GDM1 (cell line): ENCODE measurements around the gene BRD9.

Source experiments
- DNase-seq: peaks from one replicate; lab custom pipeline; 2025; lab: John Stamatoyannopoulos, UW

The BRD9 gene

DNA sequence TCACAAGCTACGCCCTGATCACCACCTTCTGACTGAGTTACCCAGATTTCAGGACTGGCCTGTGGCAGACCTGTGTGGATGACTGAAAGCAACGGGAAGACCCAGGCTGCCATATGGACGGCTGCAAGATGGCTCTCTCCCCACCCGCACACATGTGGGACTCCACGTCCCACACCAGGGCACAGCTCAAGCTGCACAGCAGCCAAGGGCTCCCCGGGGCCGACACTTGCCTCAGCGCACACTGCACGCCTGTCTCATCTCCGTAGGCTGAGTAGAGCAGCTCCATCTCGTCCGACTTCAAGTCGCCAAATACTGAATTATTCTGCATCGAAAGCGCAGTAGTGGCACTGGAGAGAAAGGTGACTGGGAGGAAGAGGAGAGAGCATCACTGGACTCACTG is 14.5 kb downstream of the BRD9 start:
- no peak for DNase-seq

GRCh38 chr5:876398-877365 is 15.9 kb downstream of the BRD9 start:
- no peak for DNase-seq

GRCh38 chr5:875931-876330 is 16.7 kb downstream of the BRD9 start:
- no peak for DNase-seq

GRCh38 chr5:873328-873727 is 19.3 kb downstream of the BRD9 start:
- DNase-seq: no peak

DNA sequence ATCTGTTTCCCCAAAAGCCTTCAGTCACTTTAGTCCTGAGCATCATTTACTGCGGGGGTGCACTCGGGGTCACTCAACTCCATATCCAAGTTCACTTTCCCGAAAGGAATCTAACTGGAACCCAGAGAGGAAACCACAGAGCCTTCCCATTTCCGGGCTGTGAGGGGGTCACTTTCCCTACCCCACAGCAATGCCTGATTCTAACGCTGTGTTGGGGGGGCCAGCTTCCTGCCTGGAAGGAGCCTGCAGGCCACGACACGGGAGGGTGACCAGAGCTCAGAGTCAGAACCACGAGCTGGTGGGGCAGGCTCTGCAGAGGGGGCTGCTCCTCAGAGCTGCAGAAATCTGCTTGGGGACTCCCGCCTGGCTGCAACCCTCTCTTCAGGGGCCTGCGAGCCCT is 20.3 kb downstream of the BRD9 start:
- no peak for DNase-seq

DNA sequence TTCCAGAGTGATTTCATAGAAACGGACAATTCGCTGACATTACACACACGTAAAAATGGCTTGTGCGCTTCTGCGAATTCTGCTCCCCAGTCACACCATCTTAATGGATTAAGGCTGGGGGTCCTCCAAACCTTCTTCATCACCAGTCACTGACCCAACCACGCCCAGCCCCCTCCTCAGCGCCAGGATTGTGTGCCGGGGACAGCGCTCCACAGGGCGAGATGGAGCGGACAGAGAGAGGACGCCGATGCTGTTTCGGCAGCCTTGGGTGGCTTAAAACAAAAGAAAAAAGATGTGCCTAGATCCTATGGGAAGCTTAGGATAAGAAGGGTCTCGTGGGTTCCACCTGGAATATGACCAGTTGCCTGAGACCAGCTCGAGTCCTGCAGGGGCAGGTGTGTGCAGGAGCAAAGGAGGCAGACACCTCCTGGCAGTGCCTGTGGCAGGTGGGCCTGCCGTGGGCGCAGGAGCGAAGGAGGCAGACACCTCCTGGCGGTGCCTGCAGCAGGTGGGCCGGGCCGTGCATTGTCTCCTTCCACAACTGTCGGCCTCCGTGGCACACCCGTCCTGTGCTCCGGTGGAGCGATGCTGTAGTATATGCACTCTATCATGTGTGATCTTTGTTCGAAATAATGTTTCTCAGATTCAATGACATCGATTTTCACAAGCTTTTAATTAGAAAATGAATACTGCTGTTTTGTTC is 20.9 kb downstream of the BRD9 start:
- no peak for DNase-seq

DNA sequence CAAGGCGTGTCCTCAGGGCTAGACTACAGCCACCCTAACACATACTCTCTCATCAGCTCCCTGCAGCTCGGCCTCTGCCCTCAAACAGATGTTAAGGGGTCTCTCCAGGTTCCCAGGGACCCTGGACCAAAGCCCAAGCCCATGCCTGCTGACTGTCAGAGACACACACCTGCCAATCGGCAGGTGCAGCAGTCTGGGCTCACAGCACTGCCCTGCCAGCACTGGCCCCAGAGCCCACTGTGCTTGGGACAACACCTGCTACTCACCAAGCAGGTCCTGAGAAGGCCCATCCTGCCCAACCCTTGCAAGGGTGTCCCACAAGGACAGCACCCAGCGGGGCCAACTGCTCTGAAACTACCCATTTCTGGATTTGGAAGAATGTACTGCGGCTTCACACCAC is 21.6 kb downstream of the BRD9 start:
- DNase-seq: no peak

GRCh38 chr5:868428-869135 is 24.0 kb downstream of the BRD9 start:
- DNase-seq: no peak

DNA sequence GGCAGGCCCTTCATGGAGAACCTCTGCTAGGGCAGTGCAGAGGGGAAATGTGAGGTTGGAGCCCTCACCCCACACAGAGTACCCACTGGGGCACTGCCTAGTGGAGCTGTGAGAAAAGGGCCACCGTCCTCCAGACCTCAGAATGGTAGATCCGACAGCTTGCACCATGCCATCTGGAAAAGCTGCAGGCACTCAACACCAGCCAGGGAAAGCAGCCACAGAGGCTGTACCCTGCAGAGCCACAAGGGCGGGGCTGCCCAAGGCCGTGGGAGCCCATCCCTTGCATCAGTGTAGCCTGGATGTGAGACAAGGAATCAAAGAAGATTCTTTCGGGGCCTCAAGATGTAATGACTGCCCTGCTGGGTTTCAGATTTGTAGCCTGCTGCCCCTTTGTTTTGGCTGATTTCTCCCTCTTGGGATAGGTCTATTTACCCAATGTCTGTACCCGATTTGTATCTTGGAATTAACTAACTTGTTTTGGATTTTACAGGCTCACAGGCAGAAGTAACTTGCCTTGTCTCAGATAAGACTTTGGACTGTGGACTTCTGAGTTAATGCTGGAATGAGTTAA is 25.2 kb downstream of the BRD9 start:
- no peak for DNase-seq

- no peak for DNase-seq
Measured at GRCh38 chr5:865771-866170, 26.8 kb downstream of the BRD9 start.

- no peak for DNase-seq
Measured at GRCh38 chr5:865168-865521, 27.5 kb downstream of the BRD9 start.

GRCh38 chr5:864492-865167 is 28.0 kb downstream of the BRD9 start:
- no peak for DNase-seq

DNA sequence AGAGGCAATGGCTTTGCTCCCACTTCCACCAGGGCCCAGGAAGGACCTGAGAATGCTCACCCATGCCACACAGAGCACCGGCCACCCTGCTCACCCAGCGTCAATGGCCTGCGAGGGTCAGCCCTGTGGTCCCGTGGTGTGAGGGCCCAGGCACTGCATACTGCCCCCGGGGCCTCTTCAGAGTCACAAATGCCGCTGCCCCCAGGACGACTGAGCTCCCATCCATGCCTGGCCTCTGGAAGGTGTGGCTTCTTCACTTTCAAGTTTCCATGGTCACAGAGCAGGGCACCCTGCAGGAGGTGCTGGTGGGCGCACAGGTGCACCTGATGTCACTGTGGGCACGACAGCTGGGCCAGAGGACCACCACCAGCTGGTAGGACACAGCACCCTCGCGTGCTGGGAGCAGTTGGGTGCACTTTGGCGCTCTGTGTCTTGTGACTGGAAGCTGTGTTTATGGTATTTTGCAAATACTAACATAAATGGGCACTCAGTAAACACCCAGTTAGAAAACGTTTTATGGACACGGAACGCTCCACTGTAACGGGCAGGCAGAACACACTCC is 29.3 kb downstream of the BRD9 start:
- no peak for DNase-seq

- no peak for DNase-seq
Measured at GRCh38 chr5:862367-863243, 30.0 kb downstream of the BRD9 start.

GRCh38 chr5:861442-862366 is 30.9 kb downstream of the BRD9 start:
- DNase-seq: no peak

DNA sequence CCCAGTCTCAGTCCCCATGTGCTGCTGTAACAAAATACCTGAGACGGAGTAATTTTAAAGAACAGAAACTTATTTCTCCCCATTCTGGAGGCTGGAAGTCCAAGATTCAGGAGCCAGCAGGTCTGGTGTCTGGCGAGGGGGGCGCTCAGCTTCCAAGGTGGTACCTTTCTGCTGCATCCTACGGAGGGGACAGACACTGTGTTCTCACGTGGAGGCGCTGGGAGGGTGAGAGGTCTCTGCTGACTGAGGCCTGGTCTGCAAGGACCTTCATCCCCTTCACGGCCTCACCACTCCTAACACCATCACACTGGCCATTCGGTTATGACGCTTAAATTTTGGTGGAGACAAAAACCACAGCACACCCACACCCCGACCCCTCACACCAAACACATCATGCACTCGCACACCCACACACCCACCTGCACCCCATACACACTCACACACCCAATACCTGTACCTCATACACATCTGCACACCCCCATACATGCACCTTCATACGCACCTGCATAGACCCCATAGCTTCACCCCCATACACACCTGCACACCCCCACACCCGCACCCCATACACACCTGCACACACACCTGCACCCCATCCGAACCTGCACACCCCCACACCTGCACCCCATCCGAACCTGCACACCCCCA is 32.0 kb downstream of the BRD9 start:
- DNase-seq: no peak

GRCh38 chr5:859798-860296 is 32.8 kb downstream of the BRD9 start:
- no peak for DNase-seq

- no peak for DNase-seq
Measured at GRCh38 chr5:859391-859790, 33.2 kb downstream of the BRD9 start.

- DNase-seq: no peak
Measured at GRCh38 chr5:858726-859125, 33.9 kb downstream of the BRD9 start.
